22Rv1 (cell line): Measurements from ENCODE around the gene CDK2AP2.

ENCODE experiments used
- CTCF ChIP-seq: fragments of 450-650 bp; IDR thresholded peaks from 2 replicates; pipeline ENCODE4 v1.5.1; 2017; ENCODE audit warnings: mild to moderate bottlenecking
- ZFX ChIP-seq: fragments of 450-650 bp; IDR thresholded peaks from 2 replicates; pipeline ENCODE4 v1.6.1; 2017; ENCODE audit warnings: antibody characterized with exemption, borderline replicate concordance

- no peak for TF ChIP-seq CTCF
- no peak for TF ChIP-seq ZFX
Observed at GRCh38 chr11:67556244-67556643, 48.3 kb upstream of the CDK2AP2 start.
